C4-2B (cell line): Measurements from ENCODE around the gene SCUBE1.

Experiments
- ZFX ChIP-seq: fragments of 450-650 bp; IDR thresholded peaks from 2 replicates; pipeline ENCODE4 v1.6.1; 2017
- TF ChIP-seq, protein P1 (sequence below): fragments of 450-650 bp; conservative IDR thresholded peaks from 2 replicates; pipeline ENCODE4 v1.5.1; 2017; ENCODE audit warnings: mild to moderate bottlenecking

- TF ChIP-seq, protein P1, sequence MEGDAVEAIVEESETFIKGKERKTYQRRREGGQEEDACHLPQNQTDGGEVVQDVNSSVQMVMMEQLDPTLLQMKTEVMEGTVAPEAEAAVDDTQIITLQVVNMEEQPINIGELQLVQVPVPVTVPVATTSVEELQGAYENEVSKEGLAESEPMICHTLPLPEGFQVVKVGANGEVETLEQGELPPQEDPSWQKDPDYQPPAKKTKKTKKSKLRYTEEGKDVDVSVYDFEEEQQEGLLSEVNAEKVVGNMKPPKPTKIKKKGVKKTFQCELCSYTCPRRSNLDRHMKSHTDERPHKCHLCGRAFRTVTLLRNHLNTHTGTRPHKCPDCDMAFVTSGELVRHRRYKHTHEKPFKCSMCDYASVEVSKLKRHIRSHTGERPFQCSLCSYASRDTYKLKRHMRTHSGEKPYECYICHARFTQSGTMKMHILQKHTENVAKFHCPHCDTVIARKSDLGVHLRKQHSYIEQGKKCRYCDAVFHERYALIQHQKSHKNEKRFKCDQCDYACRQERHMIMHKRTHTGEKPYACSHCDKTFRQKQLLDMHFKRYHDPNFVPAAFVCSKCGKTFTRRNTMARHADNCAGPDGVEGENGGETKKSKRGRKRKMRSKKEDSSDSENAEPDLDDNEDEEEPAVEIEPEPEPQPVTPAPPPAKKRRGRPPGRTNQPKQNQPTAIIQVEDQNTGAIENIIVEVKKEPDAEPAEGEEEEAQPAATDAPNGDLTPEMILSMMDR, result no peak
- no peak for TF ChIP-seq ZFX
Measured at GRCh38 chr22:43377548-43377895, 34.4 kb upstream of the SCUBE1 start.
